Neural progenitor cell (in vitro differentiated cells): ENCODE results near the gene ZNF618. TPM values are rescaled to one million over a fixed set of nuclear protein-coding genes. Genes with fewer than 3 reads are reported as not detected.

Source experiments
- DNase-seq: peaks from one replicate; pipeline ENCODE4 v3.0.0-alpha.2; 2016; ENCODE audit warnings: low spot score
- H2AFZ ChIP-seq: fragments of 200-600 bp; sonication (generic); replicated peaks from 2 replicates; pipeline ENCODE4 v1.6.1; 2016; ENCODE audit warnings: antibody characterized with exemption
- H3F3A ChIP-seq: fragments of 200-600 bp; sonication (generic); 2 replicates; pipeline ENCODE4 v1.6.1; 2016; ENCODE audit warnings: antibody characterized with exemption, low read depth
- H3K27ac ChIP-seq: fragments of 200-600 bp; sonication (generic); 2 replicates; pipeline ENCODE4 v1.5.1; 2016; ENCODE audit warnings: mild to moderate bottlenecking
- H3K27me3 ChIP-seq: fragments of 200-600 bp; sonication (generic); 2 replicates; pipeline ENCODE4 v1.6.1; 2016; ENCODE audit warnings: mild to moderate bottlenecking, moderate library complexity
- H3K36me3 ChIP-seq: fragments of 200-600 bp; sonication (generic); 2 replicates; pipeline ENCODE4 v1.5.1; 2016
- H3K4me1 ChIP-seq: fragments of 200-600 bp; sonication (generic); 2 replicates; pipeline ENCODE4 v1.6.1; 2016; ENCODE audit warnings: mixed run types
- H3K4me2 ChIP-seq: fragments of 200-600 bp; sonication (generic); 2 replicates; pipeline ENCODE4 v1.6.1; 2016
- H3K4me3 ChIP-seq: fragments of 200-600 bp; sonication (generic); 2 replicates; pipeline ENCODE4 v1.5.1; 2016
- H3K79me2 ChIP-seq: fragments of 200-600 bp; sonication (generic); 2 replicates; pipeline ENCODE4 v1.6.1; 2016; ENCODE audit warnings: low read depth
- H3K9ac ChIP-seq: fragments of 200-600 bp; sonication (generic); 2 replicates; pipeline ENCODE4 v1.6.1; 2016
- H3K9me3 ChIP-seq: fragments of 200-600 bp; sonication (generic); 2 replicates; pipeline ENCODE4 v1.5.1; 2016; ENCODE audit warnings: low read depth
- H4K20me1 ChIP-seq: fragments of 200-600 bp; sonication (generic); 2 replicates; pipeline ENCODE4 v1.6.1; 2016; ENCODE audit warnings: low read depth
- H3K27ac Mint-ChIP-seq: 3 replicates; pipeline ENCODE4 v1.8.0; 2021; ENCODE audit warnings: mixed read lengths
- H3K27me3 Mint-ChIP-seq: 2 replicates; pipeline ENCODE4 v1.8.0; 2022; ENCODE audit warnings: low read depth, mild to moderate bottlenecking, inconsistent platforms, moderate library complexity, mixed read lengths; ENCODE audit not compliant: insufficient read depth
- H3K36me3 Mint-ChIP-seq: 3 replicates; pipeline ENCODE4 v1.8.0; 2021; ENCODE audit warnings: mixed read lengths
- H3K4me1 Mint-ChIP-seq: 3 replicates; pipeline ENCODE4 v1.8.0; 2021; ENCODE audit warnings: mixed read lengths
- H3K4me3 Mint-ChIP-seq: 3 replicates; pipeline ENCODE4 v1.8.0; 2021; ENCODE audit warnings: mild to moderate bottlenecking, moderate library complexity, mixed read lengths
- H3K9me3 Mint-ChIP-seq: 3 replicates; pipeline ENCODE4 v1.8.0; 2020; ENCODE audit warnings: mixed read lengths
- EZH2 ChIP-seq: fragments of 200-600 bp; sonication (generic); IDR thresholded peaks from 2 replicates; pipeline ENCODE4 v1.6.1; 2017; ENCODE audit warnings: antibody characterized with exemption, mild to moderate bottlenecking, moderate library complexity
- EZH2phosphoT487 ChIP-seq: fragments of 200-600 bp; sonication (generic); IDR thresholded peaks from 2 replicates; pipeline ENCODE4 v1.6.1; 2017; ENCODE audit warnings: antibody characterized with exemption
- total RNA-seq: library from RNA; depleted of rRNA; stranded (reverse); fragments of >200 nt; gene quantifications from 2 replicates; pipeline ENCODE4 v1.2.3, GENCODE V29; 2015; ENCODE audit warnings: low replicate concordance
- TF ChIP-seq, protein P1 (sequence below): fragments of 200-600 bp; sonication (generic); IDR thresholded peaks from 2 replicates; pipeline ENCODE4 v1.5.1; 2017; ENCODE audit warnings: antibody characterized with exemption, mild to moderate bottlenecking

ZNF618 gene
- total RNA-seq, 1 donor from 2014 or later, result 10.5 TPM

DNA sequence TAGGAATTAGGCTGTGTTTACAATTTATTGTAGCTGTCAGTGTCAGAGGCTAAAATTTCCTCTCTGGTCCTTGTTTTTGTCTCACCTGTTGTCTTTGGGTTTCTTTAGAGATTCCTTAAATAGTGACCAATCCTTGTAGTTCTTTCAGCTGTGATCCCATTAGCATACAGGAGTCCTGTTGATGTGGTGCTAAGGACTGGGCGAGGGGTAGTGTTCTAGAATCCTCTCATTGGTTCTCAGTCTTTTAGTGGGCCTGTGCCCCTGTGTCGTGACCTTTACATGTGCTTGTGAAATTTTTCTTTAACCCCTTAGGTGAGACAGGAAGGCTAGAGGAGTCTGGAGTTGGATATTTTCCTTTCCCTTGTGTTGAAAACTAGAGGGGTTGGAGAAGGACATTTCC, 51.2 kb downstream of the ZNF618 start:
- peaks cover 22% of the 10 kb centered on the region for H4K20me1 ChIP-seq
- H3K4me3 ChIP-seq, result no peak overlapping the region
- no peaks in the 10 kb centered on the region for H3K27me3 Mint-ChIP-seq
- peaks cover 13% of the 10 kb centered on the region for H3K4me1 ChIP-seq
- no peak overlapping the region for H3K27ac Mint-ChIP-seq
- no peaks in the 10 kb centered on the region for H3K27me3 ChIP-seq
- no peak for TF ChIP-seq EZH2
- no peak for TF ChIP-seq EZH2phosphoT487
- TF ChIP-seq, protein P1, sequence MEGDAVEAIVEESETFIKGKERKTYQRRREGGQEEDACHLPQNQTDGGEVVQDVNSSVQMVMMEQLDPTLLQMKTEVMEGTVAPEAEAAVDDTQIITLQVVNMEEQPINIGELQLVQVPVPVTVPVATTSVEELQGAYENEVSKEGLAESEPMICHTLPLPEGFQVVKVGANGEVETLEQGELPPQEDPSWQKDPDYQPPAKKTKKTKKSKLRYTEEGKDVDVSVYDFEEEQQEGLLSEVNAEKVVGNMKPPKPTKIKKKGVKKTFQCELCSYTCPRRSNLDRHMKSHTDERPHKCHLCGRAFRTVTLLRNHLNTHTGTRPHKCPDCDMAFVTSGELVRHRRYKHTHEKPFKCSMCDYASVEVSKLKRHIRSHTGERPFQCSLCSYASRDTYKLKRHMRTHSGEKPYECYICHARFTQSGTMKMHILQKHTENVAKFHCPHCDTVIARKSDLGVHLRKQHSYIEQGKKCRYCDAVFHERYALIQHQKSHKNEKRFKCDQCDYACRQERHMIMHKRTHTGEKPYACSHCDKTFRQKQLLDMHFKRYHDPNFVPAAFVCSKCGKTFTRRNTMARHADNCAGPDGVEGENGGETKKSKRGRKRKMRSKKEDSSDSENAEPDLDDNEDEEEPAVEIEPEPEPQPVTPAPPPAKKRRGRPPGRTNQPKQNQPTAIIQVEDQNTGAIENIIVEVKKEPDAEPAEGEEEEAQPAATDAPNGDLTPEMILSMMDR, result no peak
- peaks cover 17% of the 10 kb centered on the region for H3K9me3 ChIP-seq
- no peaks in the 10 kb centered on the region for H3F3A ChIP-seq
- peaks cover 100% of the 10 kb centered on the region for H3K79me2 ChIP-seq
- no peak for DNase-seq
- no peak overlapping the region for H2AFZ ChIP-seq
- H3K9ac ChIP-seq, result no peak overlapping the region
- H3K4me2 ChIP-seq, result no peak overlapping the region
- H3K36me3 Mint-ChIP-seq, result peaks cover 37% of the 10 kb centered on the region
- peaks cover 3% of the 10 kb centered on the region for H3K36me3 ChIP-seq
- H3K4me1 Mint-ChIP-seq, result no peaks in the 10 kb centered on the region
- H3K9me3 Mint-ChIP-seq, result peaks cover 60% of the 10 kb centered on the region
- no peak overlapping the region for H3K4me3 Mint-ChIP-seq
- H3K27ac ChIP-seq, result no peak overlapping the region

DNA sequence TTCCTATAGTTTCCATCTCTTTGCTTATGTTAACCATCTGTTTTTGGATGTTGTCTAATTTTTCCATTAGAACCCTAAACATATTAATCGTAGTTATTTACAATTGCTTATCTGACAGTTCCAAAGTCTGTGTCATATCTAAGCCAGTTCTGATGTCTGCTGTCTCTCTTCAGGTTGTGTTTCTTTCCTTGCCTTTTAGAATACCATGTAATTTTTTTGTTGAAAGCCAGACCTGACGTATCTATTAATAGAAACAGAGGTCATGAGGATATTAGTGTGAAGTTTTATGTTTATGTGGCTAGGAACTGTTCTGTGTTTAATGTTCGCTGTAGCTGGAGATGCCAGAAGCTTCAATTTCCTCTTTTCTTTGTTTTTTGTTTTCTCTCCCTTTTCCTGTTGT, 52.2 kb downstream of the ZNF618 start:
- no peak for TF ChIP-seq EZH2phosphoT487
- TF ChIP-seq, protein P1, result no peak
- no peak for TF ChIP-seq EZH2
- Histone ChIP-seq H3K9me3 (peaks cover 17% of the 10 kb centered on the region), H3K27ac (no peak overlapping the region)

DNA sequence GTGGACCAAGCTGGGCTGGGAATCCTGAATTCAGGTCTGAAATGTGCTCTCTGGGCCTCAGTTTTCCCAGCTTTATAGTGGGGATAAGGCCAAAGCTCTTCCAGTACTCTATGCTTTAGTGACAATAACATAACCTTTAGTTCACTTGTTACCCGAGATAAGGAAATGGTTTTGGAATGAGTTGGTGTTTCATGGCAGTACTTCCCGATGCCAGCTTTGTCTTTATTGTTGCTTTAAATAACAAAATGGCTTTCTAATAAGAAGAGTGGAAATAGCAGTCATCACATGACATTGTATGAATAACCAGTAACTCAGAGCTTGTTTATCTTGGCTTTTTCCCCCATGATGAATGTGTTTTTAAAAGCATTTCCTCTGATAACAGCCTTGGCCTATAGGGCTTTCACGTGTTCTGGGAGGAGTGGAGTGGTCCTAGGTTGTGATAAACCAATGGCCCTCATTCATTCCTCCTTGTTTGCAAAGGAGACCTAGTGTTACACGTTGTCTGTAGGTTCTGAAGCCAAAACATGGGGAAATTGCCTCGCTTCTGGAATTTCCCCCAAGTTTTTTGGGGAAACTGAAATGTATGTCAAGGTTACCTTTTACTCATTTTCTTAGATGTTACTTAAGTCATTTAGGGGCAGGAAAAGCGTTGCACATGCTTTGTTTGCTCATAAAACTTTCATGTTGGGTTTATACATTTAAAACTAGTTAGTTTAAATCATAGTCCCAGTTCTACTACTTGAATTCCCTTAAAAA, 53.7 kb downstream of the ZNF618 start:
- Histone ChIP-seq H3K4me2 (no peak overlapping the region), H3K9me3 (peaks cover 17% of the 10 kb centered on the region), H3K79me2 (peaks cover 99% of the 10 kb centered on the region), H2AFZ (no peak overlapping the region), H4K20me1 (peaks cover 45% of the 10 kb centered on the region), H3K4me3 (no peak overlapping the region), H3K27me3 (no peaks in the 10 kb centered on the region), H3K9ac (no peak overlapping the region), H3K4me1 (peaks cover 13% of the 10 kb centered on the region), H3K27ac (no peak overlapping the region), H3K36me3 (no peaks in the 10 kb centered on the region), H3F3A (no peaks in the 10 kb centered on the region)
- Mint-ChIP-seq H3K27ac (no peak overlapping the region), H3K36me3 (peaks cover 27% of the 10 kb centered on the region), H3K9me3 (peaks cover 41% of the 10 kb centered on the region), H3K4me1 (no peaks in the 10 kb centered on the region), H3K27me3 (no peaks in the 10 kb centered on the region), H3K4me3 (no peak overlapping the region)
- DNase-seq, result no peak
- no peak for TF ChIP-seq EZH2
- TF ChIP-seq EZH2phosphoT487, result no peak
- TF ChIP-seq, protein P1, result no peak

More for the DNA sequence above, 52.2 kb downstream of the ZNF618 start:
- DNase-seq, result no peak
- Histone ChIP-seq H3K36me3 (no peaks in the 10 kb centered on the region), H3K4me3 (no peak overlapping the region), H3K4me1 (peaks cover 13% of the 10 kb centered on the region), H3F3A (no peaks in the 10 kb centered on the region), H2AFZ (no peak overlapping the region), H4K20me1 (peaks cover 31% of the 10 kb centered on the region), H3K27me3 (no peaks in the 10 kb centered on the region), H3K9ac (no peak overlapping the region), H3K79me2 (peaks cover 100% of the 10 kb centered on the region), H3K4me2 (no peak overlapping the region)
- H3K36me3 Mint-ChIP-seq, result peaks cover 30% of the 10 kb centered on the region
- H3K27ac Mint-ChIP-seq, result no peak overlapping the region
- H3K4me1 Mint-ChIP-seq, result no peaks in the 10 kb centered on the region
- no peaks in the 10 kb centered on the region for H3K27me3 Mint-ChIP-seq
- no peak overlapping the region for H3K4me3 Mint-ChIP-seq
- H3K9me3 Mint-ChIP-seq, result peaks cover 54% of the 10 kb centered on the region
